ENCODE measurements around the gene MPG. TPM values are rescaled to one million over a fixed set of nuclear protein-coding genes. Genes with fewer than 3 reads are reported as not detected.

MPG gene
- total and polyA plus RNA-seq, 4 experiments from 2014 or later = 30.7 to 82.6 (median 44.4) TPM

DNA sequence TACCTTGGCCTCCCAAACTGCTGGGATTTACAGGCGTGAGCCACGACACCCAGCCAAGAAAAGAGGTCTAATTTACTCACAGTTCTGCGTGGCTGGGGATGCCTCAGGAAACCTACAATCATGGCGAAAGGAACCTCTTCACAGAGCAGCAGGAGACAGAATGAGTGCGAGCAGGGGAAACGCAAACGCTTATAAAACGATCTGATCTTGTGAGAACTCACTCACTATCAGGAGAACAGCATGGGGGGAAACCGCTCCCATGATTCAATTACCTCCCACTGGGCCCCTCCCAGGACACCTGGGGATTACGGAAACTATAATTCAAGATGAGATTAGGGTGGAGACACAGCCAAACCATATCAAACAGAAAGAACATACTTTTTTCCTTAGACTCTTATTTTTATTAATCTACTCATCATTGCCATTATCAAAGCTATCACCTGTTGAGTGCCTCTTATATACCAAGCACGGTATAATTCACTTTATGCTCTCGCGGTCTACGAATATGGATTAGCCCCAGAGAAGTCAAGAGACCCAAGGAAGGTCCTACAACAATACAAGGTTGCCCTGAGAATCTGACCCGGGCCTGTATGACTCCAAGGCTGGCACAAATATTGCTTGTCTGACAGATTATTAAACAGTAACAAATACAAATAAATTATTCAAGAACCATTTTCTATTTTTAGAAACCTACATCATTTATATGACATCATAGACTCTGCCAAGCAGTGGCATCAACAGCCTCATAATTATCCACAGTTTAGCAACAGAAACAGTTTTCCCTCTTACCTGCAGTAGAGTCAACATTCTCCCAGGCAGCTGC lies 27.0 kb upstream of the MPG start:
- H3K36me3 Mint-ChIP-seq = peaks cover 21 to 39% of the 10 kb centered on the region in 2 donors
- no peak overlapping the region for H3K4me3 ChIP-seq (ENCODE audit: low read length in 2 of 2)

DNA sequence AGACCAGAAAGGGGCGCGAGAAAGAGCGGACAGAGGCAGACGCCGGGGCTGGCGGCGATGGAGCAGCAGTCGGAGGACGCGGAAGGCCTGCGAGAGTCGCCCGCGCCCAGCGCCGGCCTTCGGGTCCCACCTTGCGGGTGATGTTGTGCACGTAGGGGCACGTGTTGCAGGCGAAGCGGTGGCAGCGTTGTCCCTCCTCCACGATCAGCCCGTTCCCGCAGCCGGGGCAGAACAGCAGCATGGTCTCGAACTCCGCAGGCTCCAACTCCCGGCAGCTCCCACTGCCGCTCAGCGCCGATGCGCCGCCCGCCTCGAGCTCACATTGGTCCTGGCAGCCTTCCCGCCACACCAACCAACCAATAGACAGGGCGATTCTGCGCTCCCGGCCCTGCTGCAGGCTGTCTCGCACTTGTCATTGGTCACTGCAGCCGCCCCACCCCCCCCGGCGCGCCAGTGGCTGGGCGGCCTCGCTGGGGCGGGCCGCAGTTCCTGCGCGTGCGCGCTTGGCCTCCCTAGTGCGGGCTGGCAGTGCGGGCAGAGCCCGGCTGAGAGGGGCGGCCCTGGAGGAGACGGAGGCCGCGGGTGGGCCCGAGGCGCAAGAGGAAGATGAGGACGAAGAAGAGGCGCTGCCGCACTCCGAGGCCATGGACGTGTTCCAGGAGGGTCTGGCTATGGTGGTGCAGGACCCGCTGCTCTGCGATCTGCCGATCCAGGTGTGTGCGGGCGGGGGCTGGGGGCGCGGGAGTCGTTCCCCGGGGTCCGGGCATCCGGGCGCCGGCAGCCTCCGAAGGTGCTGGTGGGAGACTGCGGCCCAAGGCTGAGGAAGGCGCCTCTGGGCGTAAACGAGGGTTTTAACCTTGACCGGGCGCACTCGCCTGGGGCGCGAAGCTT lies 24.4 kb upstream of the MPG start, which contains the start of the genes POLR3K and SNRNP25:
Gene POLR3K, minus strand, starts transcription at position 263 of the 891 bp plus-strand sequence. Its CDS starts 22 bp downstream, at position 241.
Gene SNRNP25, plus strand, starts transcription at position 483 of the 891 bp plus-strand sequence. Its CDS starts 189 bp downstream, at position 672.
- Mint-ChIP-seq H3K4me3 (peak within 1 kb of the TSS; percentile 90 to 99 (median 97)), H3K27ac (peak within 1 kb of the TSS; percentile 84 to 96 (median 94)), H3K4me1 (peaks cover 16 to 40% (median 24%) of the 10 kb centered on the region in 4 donors), H3K27me3 (no peaks in the 10 kb centered on the region), H3K36me3 (peaks cover 14 to 24% of the 10 kb centered on the region in 2 donors), H3K9me3 (peaks cover 0 to 2% (median 0%) of the 10 kb centered on the region in 8 donors)
- DNase-seq = peak; percentile 96 to 98 (median 97)
- peak within 1 kb of the TSS; percentile 79 to 84 for H3K4me3 ChIP-seq (ENCODE audit: low read length in 2 of 2)
- H3K4me1 ChIP-seq (ENCODE audit: insufficient read depth, low read length) = peaks cover 29% of the 10 kb centered on the region
- POLR2A ChIA-PET (ENCODE audit: partially characterized antibody) = interaction anchor here (1.0 to 2.1 kb wide), 7 partner anchors 8 to 302 kb away, joined by 3 to 22 read pairs (median 4); partner anchors contain the start of genes FAM234A and MPG
- H3K9me3 ChIP-seq (ENCODE audit: control insufficient read depth in 1 of 2, low read length in 2 of 2) = no peaks in the 10 kb centered on the region
- intact Hi-C loops (cut with micrococcal nuclease) = loop anchor here (1.0 kb wide), 3 partner anchors 25 to 299 kb away; partner anchors contain the start of genes AXIN1 and MPG
- peak within 1 kb of the TSS; percentile 60 for H3K27ac ChIP-seq (ENCODE audit: low read depth, low read length)
- H3K27me3 ChIP-seq (ENCODE audit: insufficient read depth, low read length) = no peaks in the 10 kb centered on the region
- H3K36me3 ChIP-seq (ENCODE audit: insufficient read depth, low read length) = peaks cover 11% of the 10 kb centered on the region
- CTCF ChIA-PET (ENCODE audit: partially characterized antibody) = interaction anchor here (0.6 to 2.1 kb wide), 8 partner anchors 9 to 371 kb away, joined by 3 to 10 read pairs (median 6); partner anchors contain the start of gene RAB11FIP3

More for the DNA sequence above, 27.0 kb upstream of the MPG start:
- Histone ChIP-seq H3K36me3 (ENCODE audit: insufficient read depth, low read length) (peaks cover 19% of the 10 kb centered on the region), H3K4me1 (ENCODE audit: insufficient read depth, low read length) (peaks cover 29% of the 10 kb centered on the region), H3K9me3 (ENCODE audit: control insufficient read depth in 1 of 2, low read length in 2 of 2) (no peaks in the 10 kb centered on the region), H3K27me3 (ENCODE audit: insufficient read depth, low read length) (no peaks in the 10 kb centered on the region), H3K27ac (ENCODE audit: low read depth, low read length) (no peak overlapping the region)
- ChIA-PET CTCF (ENCODE audit: partially characterized antibody) (interaction anchor here (0.7 kb wide), 1 partner anchor 319 kb away, joined by 3 read pairs; the partner anchor contains the start of gene MRPL28), POLR2A (ENCODE audit: partially characterized antibody) (no interaction called here)
- intact Hi-C loops (cut with micrococcal nuclease) = no loop called here
- DNase-seq = no peak
- Mint-ChIP-seq H3K27me3 (no peaks in the 10 kb centered on the region), H3K27ac (peak overlapping the region in 1 of 7 donors; percentile 51), H3K4me1 (peaks cover 20 to 46% (median 31%) of the 10 kb centered on the region in 4 donors), H3K4me3 (peak overlapping the region; percentile 36 to 71 (median 60)), H3K9me3 (no peaks in the 10 kb centered on the region)

DNA sequence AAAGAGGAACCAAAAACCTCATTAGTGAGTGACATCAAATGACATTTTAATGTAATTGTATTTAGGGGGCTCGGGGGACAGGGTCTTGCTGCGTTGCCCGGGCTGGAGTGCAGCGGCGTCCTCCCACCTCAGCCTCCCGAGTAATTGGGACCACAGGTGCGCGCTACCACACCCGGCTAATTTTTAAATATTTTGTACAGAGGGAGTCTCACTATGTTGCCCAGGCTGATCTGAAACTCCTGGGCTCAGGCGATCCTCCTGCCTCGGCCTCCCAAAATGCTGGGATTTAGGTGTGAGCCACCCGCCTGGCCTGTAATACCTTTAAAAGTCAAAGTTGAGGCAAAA lies 23.8 kb upstream of the MPG start:
- peaks cover 0 to 2% (median 0%) of the 10 kb centered on the region in 8 donors for H3K9me3 Mint-ChIP-seq
- intact Hi-C loops (cut with micrococcal nuclease) = no loop called here
- H3K9me3 ChIP-seq (ENCODE audit: control insufficient read depth in 1 of 2, low read length in 2 of 2) = no peaks in the 10 kb centered on the region
- ChIA-PET CTCF (ENCODE audit: partially characterized antibody) (interaction anchor here (2.1 kb wide), 3 partner anchors 9 to 128 kb away, joined by 5 to 10 read pairs (median 6); no protein-coding TSS in a partner anchor), POLR2A (ENCODE audit: partially characterized antibody) (interaction anchor here (1.2 to 2.1 kb wide), 4 partner anchors 15 to 301 kb away, joined by 4 to 22 read pairs (median 8); partner anchors contain the start of genes FAM234A and MPG)
- peak overlapping the region; percentile 57 to 84 for H3K4me3 ChIP-seq (ENCODE audit: low read length in 2 of 2)
- peak overlapping the region; percentile 60 for H3K27ac ChIP-seq (ENCODE audit: low read depth, low read length)
- H3K4me1 ChIP-seq (ENCODE audit: insufficient read depth, low read length) = peaks cover 29% of the 10 kb centered on the region
- H3K27ac Mint-ChIP-seq = peak overlapping the region in 5 of 7 donors; percentile 35 to 89 (median 69)
- H3K4me1 Mint-ChIP-seq = peaks cover 16 to 40% (median 24%) of the 10 kb centered on the region in 4 donors
- no peaks in the 10 kb centered on the region for H3K27me3 ChIP-seq (ENCODE audit: insufficient read depth, low read length)
- peak in 1 of 5 donors; percentile 20 for DNase-seq
- no peaks in the 10 kb centered on the region for H3K27me3 Mint-ChIP-seq
- H3K36me3 Mint-ChIP-seq = peaks cover 14 to 23% of the 10 kb centered on the region in 2 donors
- H3K4me3 Mint-ChIP-seq = peak overlapping the region; percentile 90 to 99 (median 97)
- H3K36me3 ChIP-seq (ENCODE audit: insufficient read depth, low read length) = peaks cover 11% of the 10 kb centered on the region

DNA sequence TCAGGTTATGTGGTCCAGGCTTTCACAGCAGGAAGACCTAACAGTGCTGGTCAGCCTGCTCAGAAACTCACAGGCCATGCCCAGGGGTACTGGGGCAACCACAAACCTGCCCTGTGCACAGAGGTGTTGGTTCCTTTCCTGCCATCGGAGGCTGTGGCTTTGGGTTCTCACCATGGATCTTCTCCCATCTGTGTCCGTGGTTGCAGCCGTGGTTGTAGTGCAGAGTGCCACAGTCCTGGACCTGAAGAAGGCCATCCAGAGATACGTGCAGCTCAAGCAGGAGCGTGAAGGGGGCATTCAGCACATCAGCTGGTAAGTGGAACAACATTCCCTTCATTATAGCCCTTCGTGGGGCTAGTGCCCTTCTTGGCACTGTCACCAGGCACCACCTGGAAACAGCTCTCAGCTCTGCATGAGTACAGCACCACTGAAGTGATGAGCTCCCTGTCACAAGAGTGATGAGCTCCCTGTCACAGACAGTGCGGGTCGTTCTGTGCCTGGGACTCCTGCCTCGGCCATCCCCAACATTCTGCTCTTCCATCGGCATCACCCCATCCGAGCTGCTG lies 22.4 kb upstream of the MPG start:
- Mint-ChIP-seq H3K4me3 (peak overlapping the region in 3 of 8 donors; percentile 66 to 74 (median 66)), H3K27ac (peak overlapping the region in 1 of 7 donors; percentile 48), H3K27me3 (no peaks in the 10 kb centered on the region), H3K36me3 (peaks cover 10 to 17% of the 10 kb centered on the region in 2 donors), H3K9me3 (peaks cover 0 to 2% (median 0%) of the 10 kb centered on the region in 8 donors), H3K4me1 (peaks cover 14 to 33% (median 20%) of the 10 kb centered on the region in 4 donors)
- Histone ChIP-seq H3K4me3 (ENCODE audit: low read length in 2 of 2) (no peak overlapping the region), H3K9me3 (ENCODE audit: control insufficient read depth in 1 of 2, low read length in 2 of 2) (no peaks in the 10 kb centered on the region), H3K27ac (ENCODE audit: low read depth, low read length) (no peak overlapping the region), H3K4me1 (ENCODE audit: insufficient read depth, low read length) (peaks cover 29% of the 10 kb centered on the region), H3K36me3 (ENCODE audit: insufficient read depth, low read length) (peaks cover 11% of the 10 kb centered on the region), H3K27me3 (ENCODE audit: insufficient read depth, low read length) (no peaks in the 10 kb centered on the region)
- peak in 1 of 5 donors; percentile 37 for DNase-seq
- ChIA-PET POLR2A (ENCODE audit: partially characterized antibody) (no interaction called here), CTCF (ENCODE audit: partially characterized antibody) (interaction anchor here (1.7 kb wide), 1 partner anchor 13 kb away, joined by 3 read pairs; no protein-coding TSS in a partner anchor)
- intact Hi-C loops (cut with micrococcal nuclease) = no loop called here

DNA sequence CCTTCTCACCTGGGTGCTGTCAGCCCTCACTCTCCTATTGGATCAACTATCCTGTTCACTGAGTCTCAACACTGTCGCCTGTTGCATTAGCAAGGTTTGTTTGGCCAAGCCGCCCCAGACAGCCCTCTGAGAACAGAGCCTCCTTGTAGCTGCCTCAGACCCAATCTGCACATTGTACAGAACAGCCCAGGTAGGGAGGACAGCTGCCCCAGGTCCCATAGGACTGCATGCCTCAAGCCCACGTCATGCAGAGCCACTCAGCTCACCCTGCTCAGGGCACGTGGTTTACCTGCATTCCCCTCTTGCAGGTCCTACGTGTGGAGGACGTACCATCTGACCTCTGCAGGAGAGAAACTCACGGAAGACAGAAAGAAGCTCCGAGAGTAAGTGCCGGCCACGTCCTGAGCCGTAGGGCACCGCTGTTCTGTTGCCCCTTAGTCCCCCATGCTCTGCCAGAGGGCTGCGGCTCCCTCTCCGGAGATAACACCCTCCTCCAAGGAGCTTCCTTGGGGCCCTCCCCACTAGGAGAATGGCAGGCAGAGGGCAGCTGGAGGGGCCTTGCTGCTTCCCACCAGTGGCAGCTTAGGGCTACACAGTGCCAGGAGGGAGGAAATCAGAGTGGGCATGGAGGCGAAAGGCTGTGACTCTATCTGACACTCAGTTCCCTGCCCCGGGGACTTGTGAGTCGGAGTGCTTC lies 21.6 kb upstream of the MPG start:
- Mint-ChIP-seq H3K36me3 (peaks cover 4 to 10% of the 10 kb centered on the region in 2 donors), H3K4me3 (peak overlapping the region in 3 of 8 donors; percentile 66 to 74 (median 66)), H3K27ac (peak overlapping the region in 1 of 7 donors; percentile 48), H3K9me3 (peaks cover 0 to 2% (median 0%) of the 10 kb centered on the region in 8 donors), H3K27me3 (no peaks in the 10 kb centered on the region), H3K4me1 (peaks cover 11 to 26% (median 13%) of the 10 kb centered on the region in 4 donors)
- ChIA-PET CTCF (ENCODE audit: partially characterized antibody) (interaction anchor here (1.7 kb wide), 1 partner anchor 12 kb away, joined by 3 read pairs; no protein-coding TSS in a partner anchor), POLR2A (ENCODE audit: partially characterized antibody) (no interaction called here)
- Histone ChIP-seq H3K4me3 (ENCODE audit: low read length in 2 of 2) (no peak overlapping the region), H3K4me1 (ENCODE audit: insufficient read depth, low read length) (peaks cover 22% of the 10 kb centered on the region), H3K36me3 (ENCODE audit: insufficient read depth, low read length) (peaks cover 6% of the 10 kb centered on the region), H3K9me3 (ENCODE audit: control insufficient read depth in 1 of 2, low read length in 2 of 2) (no peaks in the 10 kb centered on the region), H3K27me3 (ENCODE audit: insufficient read depth, low read length) (no peaks in the 10 kb centered on the region), H3K27ac (ENCODE audit: low read depth, low read length) (no peak overlapping the region)
- DNase-seq = peak in 1 of 5 donors; percentile 9
- intact Hi-C loops (cut with micrococcal nuclease) = no loop called here

DNA sequence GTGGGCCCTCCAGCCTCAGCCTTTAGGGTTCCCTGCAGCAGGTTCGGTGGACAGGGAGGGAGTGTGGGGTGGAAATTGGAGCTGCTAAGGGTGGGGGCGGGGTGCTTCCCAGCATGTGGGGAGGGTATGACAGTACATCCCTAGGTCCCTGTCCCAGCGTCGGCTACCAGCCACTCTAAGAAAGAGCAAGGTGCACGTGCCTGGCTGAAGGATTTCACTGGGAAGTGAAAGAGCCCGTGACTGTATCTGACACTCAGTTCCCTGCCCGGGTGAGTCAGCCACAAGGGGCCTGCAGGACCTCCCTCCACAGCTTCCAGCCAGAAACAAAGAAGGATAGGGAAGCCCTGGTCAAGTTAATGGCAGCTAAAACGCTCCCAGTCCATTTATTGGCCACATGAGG lies 20.3 kb upstream of the MPG start:
- Mint-ChIP-seq H3K27ac (no peak overlapping the region), H3K9me3 (peaks cover 0 to 2% (median 0%) of the 10 kb centered on the region in 8 donors), H3K4me3 (no peak overlapping the region), H3K36me3 (peaks cover 4 to 9% of the 10 kb centered on the region in 2 donors), H3K27me3 (no peaks in the 10 kb centered on the region), H3K4me1 (peaks cover 6 to 17% (median 6%) of the 10 kb centered on the region in 4 donors)
- peak in 1 of 5 donors; percentile 27 for DNase-seq
- intact Hi-C loops (cut with micrococcal nuclease) = no loop called here
- ChIA-PET POLR2A (ENCODE audit: partially characterized antibody) (no interaction called here), CTCF (ENCODE audit: partially characterized antibody) (interaction anchor here (1.4 kb wide), 1 partner anchor 39 kb away, joined by 8 read pairs; no protein-coding TSS in a partner anchor)
- no peak overlapping the region for H3K4me3 ChIP-seq (ENCODE audit: low read length in 2 of 2)
- H3K4me1 ChIP-seq (ENCODE audit: insufficient read depth, low read length) = peaks cover 11% of the 10 kb centered on the region
- H3K27ac ChIP-seq (ENCODE audit: low read depth, low read length) = no peak overlapping the region
- no peaks in the 10 kb centered on the region for H3K9me3 ChIP-seq (ENCODE audit: control insufficient read depth in 1 of 2, low read length in 2 of 2)
- H3K36me3 ChIP-seq (ENCODE audit: insufficient read depth, low read length) = peaks cover 5% of the 10 kb centered on the region
- no peaks in the 10 kb centered on the region for H3K27me3 ChIP-seq (ENCODE audit: insufficient read depth, low read length)

All from CD4-positive, alpha-beta memory T cell (primary cell).